ENCODE results near the gene CFAP77. TPM values are rescaled to one million over a fixed set of nuclear protein-coding genes. Genes with fewer than 3 reads are reported as not detected.

CFAP77 gene
- total and polyA plus RNA-seq, 2 of the 8 experiments (the other 6 are each of a cell fraction or from before 2014, with no cell fraction given): 0.63 to 0.97 TPM

- TF ChIP-seq ATF2 (IDR thresholded peaks at IDR 0.05; ENCODE audit: low read length): no peak
- TF ChIP-seq CREB1 (IDR thresholded peaks at IDR 0.05): no peak
- no peak for TF ChIP-seq GABPA (IDR thresholded peaks at IDR 0.05; ENCODE audit: borderline replicate concordance, insufficient read depth, low read length)
Measured at GRCh38 chr9:132460240-132460639, 50.2 kb downstream of the CFAP77 start (continued).

Measured in H1 (cell line).